Tibial nerve (tissue), 3 donors: ENCODE results near the gene ANKRD11.

ENCODE experiments used
- POLR2A ChIP-seq, 2 donors: fragments of 450-650 bp; IDR thresholded peaks; one replicate each; pipeline ENCODE4 v1.6.1; 2017; ENCODE audit warnings: antibody characterized with exemption in 2 of 2, mild to moderate bottlenecking in 2 of 2, moderate library complexity in 2 of 2
- TF ChIP-seq, protein P1 (sequence below), 5 experiments: fragments of 200-600 bp in 3 of 5; fragments of 450-650 bp in 2 of 5; sonication (generic) in 3 of 5; IDR thresholded peaks; one replicate each; pipeline ENCODE4 v1.5.1; 2016 to 2019; ENCODE audit warnings: antibody characterized with exemption in 5 of 5, mild to moderate bottlenecking in 3 of 5, moderate library complexity in 2 of 5

DNA sequence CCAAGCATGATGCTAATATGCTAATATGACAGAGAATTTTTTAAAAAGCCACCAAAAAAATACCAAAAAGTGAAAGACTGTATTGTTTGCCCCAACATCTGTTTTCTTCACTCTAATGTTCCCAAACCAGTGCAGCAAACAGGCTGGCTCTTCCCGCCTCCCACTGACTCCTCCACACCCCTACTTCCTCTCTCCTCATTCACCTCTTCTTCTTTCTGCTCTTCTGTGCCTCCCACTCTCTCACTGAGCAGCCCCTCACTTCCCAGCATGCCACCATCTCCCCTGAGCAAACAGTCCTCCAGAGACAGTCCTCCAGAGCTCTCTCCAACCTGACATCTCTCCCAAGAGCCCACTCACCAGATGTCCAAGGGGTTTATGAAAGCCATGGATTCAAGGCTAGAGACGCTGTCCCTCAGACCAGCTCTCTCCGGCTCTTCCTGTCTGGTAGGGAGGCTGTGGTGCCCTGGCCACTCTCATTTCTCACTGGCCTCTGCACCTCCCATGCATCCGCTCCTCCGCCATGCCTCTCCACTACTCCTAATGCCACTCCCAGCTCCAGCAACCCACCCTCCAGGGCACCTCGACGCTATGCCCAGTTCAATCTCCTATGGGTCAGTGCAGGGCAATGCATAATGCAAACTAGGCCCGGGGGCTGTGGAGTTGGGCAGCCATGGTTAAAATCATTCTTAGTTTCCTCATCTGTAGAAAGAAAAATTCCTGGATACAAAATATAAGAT is 52.9 kb downstream of the ANKRD11 start:
- TF ChIP-seq, protein P1, sequence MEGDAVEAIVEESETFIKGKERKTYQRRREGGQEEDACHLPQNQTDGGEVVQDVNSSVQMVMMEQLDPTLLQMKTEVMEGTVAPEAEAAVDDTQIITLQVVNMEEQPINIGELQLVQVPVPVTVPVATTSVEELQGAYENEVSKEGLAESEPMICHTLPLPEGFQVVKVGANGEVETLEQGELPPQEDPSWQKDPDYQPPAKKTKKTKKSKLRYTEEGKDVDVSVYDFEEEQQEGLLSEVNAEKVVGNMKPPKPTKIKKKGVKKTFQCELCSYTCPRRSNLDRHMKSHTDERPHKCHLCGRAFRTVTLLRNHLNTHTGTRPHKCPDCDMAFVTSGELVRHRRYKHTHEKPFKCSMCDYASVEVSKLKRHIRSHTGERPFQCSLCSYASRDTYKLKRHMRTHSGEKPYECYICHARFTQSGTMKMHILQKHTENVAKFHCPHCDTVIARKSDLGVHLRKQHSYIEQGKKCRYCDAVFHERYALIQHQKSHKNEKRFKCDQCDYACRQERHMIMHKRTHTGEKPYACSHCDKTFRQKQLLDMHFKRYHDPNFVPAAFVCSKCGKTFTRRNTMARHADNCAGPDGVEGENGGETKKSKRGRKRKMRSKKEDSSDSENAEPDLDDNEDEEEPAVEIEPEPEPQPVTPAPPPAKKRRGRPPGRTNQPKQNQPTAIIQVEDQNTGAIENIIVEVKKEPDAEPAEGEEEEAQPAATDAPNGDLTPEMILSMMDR (IDR thresholded peaks at IDR 0.05), result no peak
- TF ChIP-seq POLR2A (IDR thresholded peaks at IDR 0.05), result no peak
